CD4-positive, alpha-beta T cell (primary cell): Measurements from ENCODE around the gene TPD52L1. TPM values are rescaled to one million over a fixed set of nuclear protein-coding genes. Genes with fewer than 3 reads are reported as not detected.

Experiments used
- ATAC-seq: fragments of 200-7000 bp; cut with Tn5 transposase; one replicate; pipeline ENCODE4 v1.10.0; 2022; ENCODE audit warnings: mild to moderate bottlenecking; ENCODE audit not compliant: poor library complexity
- CTCF ChIA-PET: fragments of 350-600 bp; sonication (Branson Sonifier 250); formaldehyde crosslinking; loops from one replicate; lab custom pipeline; 2021; ENCODE audit warnings: antibody characterized with exemption, inconsistent platforms; lab: Charles Lee
- POLR2A ChIA-PET: fragments of 350-600 bp; sonication (Branson Sonifier 250); formaldehyde crosslinking; loops from one replicate; lab custom pipeline; 2021; ENCODE audit warnings: antibody characterized with exemption, inconsistent platforms; lab: Charles Lee
- DNase-seq, 14 experiments: peaks; one replicate each; pipeline ENCODE4 v3.0.0-alpha.2; 2013 to 2020; ENCODE audit warnings: mixed read lengths in 2 of 14
- H3K27ac ChIP-seq, 2 donors: one replicate each; pipeline versions ENCODE4 v1.5.1 to v1.7.0; 2013; ENCODE audit warnings: low read length in 2 of 2, low read depth in 1 of 2, mild to moderate bottlenecking in 1 of 2
- H3K27me3 ChIP-seq, 2 experiments: 1 replicate in 1 of 2; 2 replicates in 1 of 2; pipeline versions ENCODE4 v1.6.1 to v1.7.0; 2013; ENCODE audit warnings: low read length in 2 of 2, control low read depth in 1 of 2, mild to moderate bottlenecking in 1 of 2, moderate library complexity in 1 of 2; ENCODE audit not compliant: insufficient read depth in 2 of 2, control insufficient read depth in 1 of 2
- H3K36me3 ChIP-seq: one replicate; pipeline ENCODE4 v1.6.1; 2013; ENCODE audit warnings: low read length, control low read depth; ENCODE audit not compliant: insufficient read depth
- H3K4me1 ChIP-seq: one replicate; pipeline ENCODE4 v1.6.1; 2013; ENCODE audit warnings: low read length, control low read depth; ENCODE audit not compliant: insufficient read depth
- H3K4me3 ChIP-seq: one replicate; pipeline ENCODE4 v1.5.1; 2013; ENCODE audit warnings: mild to moderate bottlenecking, low read length, moderate library complexity
- H3K9me3 ChIP-seq, 2 experiments: 1 replicate in 1 of 2; 2 replicates in 1 of 2; pipeline versions ENCODE4 v1.6.1 to v1.7.0; 2013; ENCODE audit warnings: low read length in 2 of 2, mild to moderate bottlenecking in 2 of 2, control low read depth in 1 of 2, moderate library complexity in 1 of 2; ENCODE audit not compliant: control insufficient read depth in 1 of 2, insufficient read depth in 1 of 2
- H3K27ac Mint-ChIP-seq: one replicate; pipeline ENCODE4 v1.8.0; 2020; ENCODE audit warnings: mixed read lengths
- H3K27me3 Mint-ChIP-seq: one replicate; pipeline ENCODE4 v1.8.0; 2021; ENCODE audit warnings: mixed read lengths
- H3K36me3 Mint-ChIP-seq: one replicate; pipeline ENCODE4 v1.8.0; 2021; ENCODE audit warnings: low read depth, mixed read lengths
- H3K4me1 Mint-ChIP-seq: one replicate; pipeline ENCODE4 v1.8.0; 2021; ENCODE audit warnings: low read depth, mixed read lengths
- H3K4me3 Mint-ChIP-seq: one replicate; pipeline ENCODE4 v1.8.0; 2020; ENCODE audit warnings: mild to moderate bottlenecking, mixed read lengths
- H3K9me3 Mint-ChIP-seq: one replicate; pipeline ENCODE4 v1.8.0; 2020; ENCODE audit warnings: mixed read lengths
- intact Hi-C, 2 experiments: fragments of 100-400 bp; cut with DNase I in 1 of 2; cut with micrococcal nuclease in 1 of 2; formaldehyde crosslinking; loops; one replicate each; pipeline versions ENCODE4 v1.15.1 to v1.9.0; 2023 to 2025; cut with DNase I, micrococcal nuclease
- total RNA-seq, 174 experiments: library from RNA in 2 of 174; stranded (reverse) in 2 of 174; gene quantifications; one replicate each; pipeline ENCODE4 v1.2.3 and lab custom pipeline; 2021 to 2026
- TF ChIP-seq, protein P1 (sequence below): fragments of 200-600 bp; IDR thresholded peaks from one replicate; pipeline ENCODE4 v1.8.0; 2022; ENCODE audit warnings: antibody characterized with exemption, mild to moderate bottlenecking

Gene TPD52L1
- total RNA-seq, 2 experiments from 2014 or later: not detected

DNA sequence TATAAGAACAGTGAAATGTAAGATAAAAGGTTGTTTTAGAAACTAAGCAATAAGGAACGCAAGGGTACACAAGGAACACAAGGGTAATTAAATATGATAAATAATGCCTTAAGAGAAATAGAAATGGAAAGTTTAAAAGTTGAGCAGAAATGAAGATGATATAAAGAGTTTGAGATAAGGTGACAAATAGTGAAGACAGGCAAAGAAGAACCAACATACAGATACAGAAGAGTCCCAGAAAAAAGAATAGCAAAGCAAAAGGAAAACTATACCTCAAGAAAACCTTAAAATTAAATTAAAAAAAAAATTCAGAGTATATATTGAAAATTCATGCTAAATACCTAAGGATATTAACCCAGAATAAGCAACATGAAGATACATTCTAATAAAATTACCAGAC, 131.8 kb downstream of the TPD52L1 start:
- Histone ChIP-seq H3K27ac (no peak overlapping the region), H3K27me3 (no peaks in the 10 kb centered on the region), H3K9me3 (peaks cover 6 to 14% of the 10 kb centered on the region in 2 experiments), H3K4me3 (no peak overlapping the region), H3K36me3 (peaks cover 46% of the 10 kb centered on the region), H3K4me1 (peaks cover 6% of the 10 kb centered on the region)
- ChIA-PET POLR2A (no interaction called here), CTCF (no interaction called here)
- TF ChIP-seq, protein P1, sequence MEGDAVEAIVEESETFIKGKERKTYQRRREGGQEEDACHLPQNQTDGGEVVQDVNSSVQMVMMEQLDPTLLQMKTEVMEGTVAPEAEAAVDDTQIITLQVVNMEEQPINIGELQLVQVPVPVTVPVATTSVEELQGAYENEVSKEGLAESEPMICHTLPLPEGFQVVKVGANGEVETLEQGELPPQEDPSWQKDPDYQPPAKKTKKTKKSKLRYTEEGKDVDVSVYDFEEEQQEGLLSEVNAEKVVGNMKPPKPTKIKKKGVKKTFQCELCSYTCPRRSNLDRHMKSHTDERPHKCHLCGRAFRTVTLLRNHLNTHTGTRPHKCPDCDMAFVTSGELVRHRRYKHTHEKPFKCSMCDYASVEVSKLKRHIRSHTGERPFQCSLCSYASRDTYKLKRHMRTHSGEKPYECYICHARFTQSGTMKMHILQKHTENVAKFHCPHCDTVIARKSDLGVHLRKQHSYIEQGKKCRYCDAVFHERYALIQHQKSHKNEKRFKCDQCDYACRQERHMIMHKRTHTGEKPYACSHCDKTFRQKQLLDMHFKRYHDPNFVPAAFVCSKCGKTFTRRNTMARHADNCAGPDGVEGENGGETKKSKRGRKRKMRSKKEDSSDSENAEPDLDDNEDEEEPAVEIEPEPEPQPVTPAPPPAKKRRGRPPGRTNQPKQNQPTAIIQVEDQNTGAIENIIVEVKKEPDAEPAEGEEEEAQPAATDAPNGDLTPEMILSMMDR: no peak
- peaks cover 10% of the 10 kb centered on the region for H3K9me3 Mint-ChIP-seq
- ATAC-seq: no peak
- intact Hi-C loops: no loop called here
- peaks cover 47% of the 10 kb centered on the region for H3K4me1 Mint-ChIP-seq
- H3K4me3 Mint-ChIP-seq: no peak overlapping the region
- H3K27me3 Mint-ChIP-seq: no peaks in the 10 kb centered on the region
- DNase-seq: no peak
- no peak overlapping the region for H3K27ac Mint-ChIP-seq
- peaks cover 93% of the 10 kb centered on the region for H3K36me3 Mint-ChIP-seq

DNA sequence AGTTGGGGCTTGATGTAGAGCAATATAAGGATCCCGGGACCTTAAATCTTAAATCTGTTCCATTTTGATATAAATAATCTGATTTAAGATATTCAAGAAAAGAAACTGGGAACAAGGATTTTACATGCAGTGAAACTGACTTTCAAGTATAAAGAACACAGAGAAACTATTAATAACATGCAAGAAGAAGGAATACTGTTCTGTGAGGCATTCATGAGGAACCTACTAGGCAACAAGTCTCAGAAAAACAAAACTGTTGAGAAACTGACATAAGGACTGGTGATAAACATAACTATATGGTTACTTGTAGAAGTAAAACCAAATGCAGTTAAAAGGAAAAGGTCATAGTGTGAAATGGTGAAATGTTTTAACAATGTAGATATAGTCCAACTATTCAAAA, 132.4 kb downstream of the TPD52L1 start:
- H3K27ac Mint-ChIP-seq: no peak overlapping the region
- H3K27me3 Mint-ChIP-seq: no peaks in the 10 kb centered on the region
- POLR2A ChIA-PET: no interaction called here
- no peak for ATAC-seq
- H3K9me3 Mint-ChIP-seq: peaks cover 10% of the 10 kb centered on the region
- intact Hi-C loops: no loop called here
- H3K27ac ChIP-seq: no peak overlapping the region
- H3K27me3 ChIP-seq: no peaks in the 10 kb centered on the region
- H3K4me3 Mint-ChIP-seq: no peak overlapping the region
- no peak for DNase-seq
- H3K4me3 ChIP-seq: no peak overlapping the region
- H3K9me3 ChIP-seq: peaks cover 2 to 8% of the 10 kb centered on the region in 2 experiments
- CTCF ChIA-PET: no interaction called here
- H3K4me1 ChIP-seq: peaks cover under 1% of the 10 kb centered on the region
- H3K36me3 ChIP-seq: peaks cover 45% of the 10 kb centered on the region
- TF ChIP-seq, protein P1: no peak
- peaks cover 93% of the 10 kb centered on the region for H3K36me3 Mint-ChIP-seq
- H3K4me1 Mint-ChIP-seq: peaks cover 45% of the 10 kb centered on the region

DNA sequence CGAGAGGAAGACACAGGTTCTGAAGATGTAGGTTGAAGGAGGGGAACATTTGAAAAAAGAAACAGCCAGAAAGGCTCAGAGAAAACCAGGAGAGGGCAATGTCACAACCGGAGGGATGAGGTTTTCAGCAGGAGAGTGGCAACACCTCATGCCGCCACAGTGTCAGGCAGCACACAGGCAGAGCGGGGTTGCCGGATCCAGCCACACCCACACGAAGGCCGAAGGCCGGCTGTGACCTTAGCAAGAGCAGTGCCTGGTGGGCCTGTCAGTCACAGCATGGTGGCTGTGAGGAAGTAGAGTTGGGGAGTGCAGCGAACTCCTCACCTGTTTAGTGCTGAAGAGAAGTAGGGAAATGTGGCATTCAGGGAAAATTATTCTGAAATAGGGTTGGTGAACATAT, 134.1 kb downstream of the TPD52L1 start:
- H3K9me3 Mint-ChIP-seq: peaks cover 10% of the 10 kb centered on the region
- Histone ChIP-seq H3K36me3 (peaks cover 55% of the 10 kb centered on the region), H3K4me3 (no peak overlapping the region), H3K4me1 (no peaks in the 10 kb centered on the region), H3K27me3 (no peaks in the 10 kb centered on the region), H3K9me3 (peaks cover 0 to 7% of the 10 kb centered on the region in 2 experiments), H3K27ac (no peak overlapping the region)
- DNase-seq (no peak), ATAC-seq (no peak)
- TF ChIP-seq, protein P1: no peak
- intact Hi-C loops: no loop called here
- POLR2A ChIA-PET: no interaction called here
- peaks cover 34% of the 10 kb centered on the region for H3K4me1 Mint-ChIP-seq
- CTCF ChIA-PET: no interaction called here
- peaks cover 93% of the 10 kb centered on the region for H3K36me3 Mint-ChIP-seq
- H3K27me3 Mint-ChIP-seq: no peaks in the 10 kb centered on the region
- H3K4me3 Mint-ChIP-seq: no peak overlapping the region
- H3K27ac Mint-ChIP-seq: no peak overlapping the region
